ENCODE data around the gene WDR89. TPM values are rescaled to one million over a fixed set of nuclear protein-coding genes. Genes with fewer than 3 reads are reported as not detected.

The WDR89 gene
- total RNA-seq, 2 experiments from 2014 or later = 14.7 to 27.9 TPM

DNA sequence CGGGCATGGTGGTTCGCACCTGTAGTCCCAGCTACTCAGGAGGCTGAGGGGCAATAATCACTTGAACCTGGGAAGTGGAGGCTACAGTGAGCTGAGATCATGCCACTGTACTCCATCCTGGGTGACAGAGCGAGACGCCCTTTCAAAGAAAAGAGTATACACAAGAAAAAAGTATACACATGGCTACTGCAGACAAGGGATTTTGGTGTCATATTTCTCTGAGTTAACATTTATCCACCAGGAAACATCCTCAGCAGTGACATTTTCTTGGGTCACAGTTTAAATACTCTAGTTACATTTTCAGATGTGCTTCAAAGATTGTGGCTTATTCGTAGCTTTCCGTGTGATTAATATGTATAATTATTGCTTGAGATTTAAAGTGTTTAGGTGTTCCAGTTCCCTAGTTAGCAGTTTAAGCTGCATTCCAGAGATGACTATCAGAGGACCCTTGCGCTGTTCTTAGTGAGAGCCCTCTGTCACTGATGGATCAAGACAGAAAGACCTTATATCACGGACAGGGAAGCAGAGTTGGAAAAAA, 93.8 kb downstream of the WDR89 start:
- no peak for DNase-seq (ENCODE audit: low spot score)
- Histone ChIP-seq H3K9me3 (ENCODE audit: low read length) (no peaks in the 10 kb centered on the region), H3K4me2 (ENCODE audit: low read length) (no peak overlapping the region), H4K20me1 (ENCODE audit: insufficient read depth, low read length) (no peaks in the 10 kb centered on the region), H2AFZ (ENCODE audit: low read length) (no peak overlapping the region), H3K9me2 (ENCODE audit: insufficient read depth, low read length) (no peaks in the 10 kb centered on the region), H3K36me3 (ENCODE audit: insufficient read depth, low read length) (no peaks in the 10 kb centered on the region), H3K79me2 (ENCODE audit: insufficient read depth, low read depth, low read length) (peaks cover 10% of the 10 kb centered on the region; the same call in 1 of the 2 replicates), H3K4me1 (ENCODE audit: insufficient read depth, low read length, poor library complexity, severe bottlenecking) (peaks cover 13% of the 10 kb centered on the region), H3K27ac (ENCODE audit: low read depth, low read length, poor library complexity, severe bottlenecking) (no peak overlapping the region), H3K4me3 (ENCODE audit: low read depth, low read length, poor library complexity, severe bottlenecking) (no peak overlapping the region)
- intact Hi-C loops (cut with micrococcal nuclease; ENCODE audit: unreplicated experiment) = no loop called here
- ChIA-PET CTCF (ENCODE audit: unreplicated experiment) (no interaction called here), POLR2A (interaction anchor here (0.6 to 1.4 kb wide), 2 partner anchors 10 to 429 kb away, joined by 3 to 4 read pairs; no protein-coding TSS in a partner anchor)
- no TSS peak for BruUV-seq (replicated peaks)
- no peak for TF ChIP-seq EZH2phosphoT487 (IDR thresholded peaks at IDR 0.05; ENCODE audit: borderline replicate concordance, low read depth, low read length)
- TF ChIP-seq CTCF (conservative IDR thresholded peaks at IDR 0.05; ENCODE audit: low read length) = no peak

Small RNA genes lying within 50 kb of the gene (small RNA-seq; reads per million reads assigned to genes)
- not detected for gene RF00012
- not detected for gene RF00019
- not detected for gene RNU6-1162P
- not detected for gene RNU6-597P

Other genes starting within 250 kb of the WDR89 start
- 10.1 and 12.5 TPM in 2 replicates for gene PPP2R5E, start 98.5 kb downstream of the WDR89 start, total RNA-seq (2014; rRNA removed; shearing (Covaris generic))
- 47.8 and 48.8 TPM in 2 replicates for gene PPP2R5E, start 98.5 kb downstream of the WDR89 start, total RNA-seq (2022)
- 19.4 and 21.0 TPM in 2 replicates for gene SGPP1, start 86.2 kb upstream of the WDR89 start, total RNA-seq (2014; rRNA removed; shearing (Covaris generic))
- gene SGPP1, start 86.2 kb upstream of the WDR89 start, total RNA-seq (2022) = 35.4 and 45.4 TPM in 2 replicates
- gene SYNE2, start 211.1 kb upstream of the WDR89 start, total RNA-seq (2014; rRNA removed; shearing (Covaris generic)) = 131 and 150 TPM in 2 replicates
- gene SYNE2, start 211.1 kb upstream of the WDR89 start, total RNA-seq (2022) = 212 and 232 TPM in 2 replicates